Fibroblast of pulmonary artery (primary cell): ENCODE data around the gene PTCHD4.

Experiments
- DNase-seq: peaks from one replicate; pipeline ENCODE4 v3.0.0-alpha.2; 2010; ENCODE audit warnings: low read depth
- H3K4me3 ChIP-seq: replicated peaks from 2 replicates; pipeline ENCODE4 v1.5.1; 2011; ENCODE audit warnings: low read depth, mild to moderate bottlenecking, control low read depth, low read length, moderate library complexity
- TF ChIP-seq, protein P1 (sequence below): IDR thresholded peaks from 2 replicates; pipeline ENCODE4 v1.5.1; 2011; ENCODE audit warnings: mild to moderate bottlenecking, control low read depth, low read length, inconsistent platforms; ENCODE audit errors: missing control alignments

PTCHD4 gene

DNA sequence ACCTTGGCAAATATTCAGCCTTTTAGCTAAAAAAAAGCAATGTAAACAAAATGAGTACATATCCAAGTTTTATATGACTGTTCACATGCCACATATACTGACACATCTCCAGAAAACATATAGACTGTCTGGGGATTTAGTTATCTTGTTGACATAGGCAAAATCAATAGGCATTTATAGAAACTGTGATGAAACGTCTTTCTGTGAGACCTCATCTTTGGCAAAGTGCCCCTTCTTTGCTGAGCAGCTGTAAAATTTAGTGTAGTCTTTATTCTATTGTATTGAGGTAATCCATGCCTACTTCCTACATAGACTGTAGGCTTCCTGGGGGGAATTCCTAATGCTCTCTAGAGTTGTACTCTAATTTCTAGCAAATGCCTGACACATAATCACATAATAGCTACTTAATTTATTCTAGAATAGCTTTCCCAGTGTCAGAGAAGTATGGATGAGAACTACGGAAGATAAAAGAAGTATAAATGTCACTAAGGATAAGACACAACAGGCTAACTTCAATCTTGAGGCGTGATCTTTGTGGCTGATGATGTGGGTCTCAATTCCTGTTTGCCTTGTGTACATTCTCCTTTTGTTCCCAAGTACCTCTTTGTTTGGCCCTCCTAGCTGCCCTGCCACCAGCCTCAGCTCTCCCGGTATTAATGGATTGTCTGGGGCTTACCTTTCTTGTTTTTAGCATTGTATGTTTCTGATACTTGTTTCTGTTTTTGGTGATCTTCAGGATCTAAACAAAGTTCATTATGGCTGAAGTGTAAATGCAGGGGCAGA is 30.6 kb downstream of the PTCHD4 start:
- peak; percentile 34 for DNase-seq
- H3K4me3 ChIP-seq, result no peak overlapping the region
- TF ChIP-seq, protein P1, sequence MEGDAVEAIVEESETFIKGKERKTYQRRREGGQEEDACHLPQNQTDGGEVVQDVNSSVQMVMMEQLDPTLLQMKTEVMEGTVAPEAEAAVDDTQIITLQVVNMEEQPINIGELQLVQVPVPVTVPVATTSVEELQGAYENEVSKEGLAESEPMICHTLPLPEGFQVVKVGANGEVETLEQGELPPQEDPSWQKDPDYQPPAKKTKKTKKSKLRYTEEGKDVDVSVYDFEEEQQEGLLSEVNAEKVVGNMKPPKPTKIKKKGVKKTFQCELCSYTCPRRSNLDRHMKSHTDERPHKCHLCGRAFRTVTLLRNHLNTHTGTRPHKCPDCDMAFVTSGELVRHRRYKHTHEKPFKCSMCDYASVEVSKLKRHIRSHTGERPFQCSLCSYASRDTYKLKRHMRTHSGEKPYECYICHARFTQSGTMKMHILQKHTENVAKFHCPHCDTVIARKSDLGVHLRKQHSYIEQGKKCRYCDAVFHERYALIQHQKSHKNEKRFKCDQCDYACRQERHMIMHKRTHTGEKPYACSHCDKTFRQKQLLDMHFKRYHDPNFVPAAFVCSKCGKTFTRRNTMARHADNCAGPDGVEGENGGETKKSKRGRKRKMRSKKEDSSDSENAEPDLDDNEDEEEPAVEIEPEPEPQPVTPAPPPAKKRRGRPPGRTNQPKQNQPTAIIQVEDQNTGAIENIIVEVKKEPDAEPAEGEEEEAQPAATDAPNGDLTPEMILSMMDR, result no peak

DNA sequence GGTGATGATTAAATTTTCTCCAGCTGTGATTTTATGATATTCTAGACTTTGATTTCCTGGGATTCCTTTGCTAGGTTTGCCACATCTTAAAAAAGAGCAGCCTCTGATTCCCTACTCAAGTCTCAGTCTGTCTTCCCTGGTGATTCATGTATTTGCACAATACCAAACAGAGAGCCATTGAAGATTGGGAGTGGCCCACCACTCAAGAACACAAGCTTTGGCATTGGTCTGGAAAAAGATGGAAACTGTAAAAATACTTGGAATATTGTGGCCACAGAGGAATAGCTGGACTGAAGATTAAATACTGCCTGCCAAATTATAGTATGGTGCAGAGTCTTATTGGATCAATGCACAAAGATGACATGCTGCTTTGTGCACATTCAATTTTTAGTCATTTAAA is 32.9 kb downstream of the PTCHD4 start:
- H3K4me3 ChIP-seq, result no peak overlapping the region
- DNase-seq, result no peak
- TF ChIP-seq, protein P1, result no peak

DNA sequence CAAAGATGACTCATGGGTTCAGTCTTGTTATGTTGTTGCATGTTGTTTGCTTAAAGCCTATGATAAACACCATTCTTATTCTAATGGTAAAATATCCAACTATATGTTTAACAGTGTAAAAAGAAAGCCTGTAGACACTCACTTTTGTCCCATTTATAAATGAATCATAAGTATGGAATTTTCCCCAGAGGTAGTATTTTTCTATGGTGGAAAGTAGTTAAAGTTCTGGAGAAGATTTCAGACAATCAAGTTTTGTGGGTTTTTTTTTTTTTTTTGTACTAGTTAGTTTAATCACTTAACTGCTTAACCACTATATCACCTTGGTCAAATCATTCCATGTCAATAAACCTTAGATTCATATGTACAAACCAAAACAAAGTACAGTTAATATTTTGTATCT is 35.8 kb downstream of the PTCHD4 start:
- TF ChIP-seq, protein P1, result no peak
- H3K4me3 ChIP-seq, result no peak overlapping the region
- DNase-seq, result no peak

DNA sequence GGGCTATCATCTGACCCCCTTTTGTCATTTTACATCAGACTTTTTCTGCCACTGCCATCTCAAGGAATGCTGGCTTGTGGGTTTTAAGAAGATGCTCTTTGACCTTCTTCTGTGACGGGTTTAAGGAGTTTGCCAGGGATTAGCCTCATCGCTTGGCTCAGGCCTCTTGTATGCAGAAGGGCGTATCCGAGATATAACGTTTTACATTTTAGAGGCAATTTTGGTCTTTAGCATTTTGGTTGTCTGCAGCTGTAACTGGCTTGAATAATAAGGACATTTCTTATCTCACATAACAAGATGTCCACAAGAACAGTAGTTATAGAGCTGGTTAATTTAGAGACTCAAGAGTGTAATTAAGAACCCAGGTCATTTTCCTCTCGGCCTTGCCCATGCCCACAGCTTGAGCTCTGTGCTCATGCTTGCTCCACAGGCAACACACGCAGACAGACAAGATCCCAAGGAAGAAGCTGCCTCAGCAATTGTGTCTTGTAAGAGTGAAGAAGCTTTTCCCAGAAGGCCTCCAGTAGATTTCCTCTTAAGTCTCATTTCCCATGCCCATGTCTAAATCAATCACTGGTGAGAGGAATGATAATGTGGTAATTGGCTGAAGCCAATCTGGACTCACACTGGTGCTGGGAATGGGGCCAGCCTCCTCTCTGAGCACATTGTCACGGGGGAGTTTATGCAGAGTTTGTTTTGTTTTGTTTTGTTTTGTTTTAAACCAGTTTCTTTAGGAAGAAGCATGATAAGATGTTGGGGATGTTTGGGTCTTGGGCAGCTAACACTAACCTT is 36.8 kb downstream of the PTCHD4 start:
- H3K4me3 ChIP-seq, result no peak overlapping the region
- DNase-seq, result peak; percentile 29
- TF ChIP-seq, protein P1, result no peak

DNA sequence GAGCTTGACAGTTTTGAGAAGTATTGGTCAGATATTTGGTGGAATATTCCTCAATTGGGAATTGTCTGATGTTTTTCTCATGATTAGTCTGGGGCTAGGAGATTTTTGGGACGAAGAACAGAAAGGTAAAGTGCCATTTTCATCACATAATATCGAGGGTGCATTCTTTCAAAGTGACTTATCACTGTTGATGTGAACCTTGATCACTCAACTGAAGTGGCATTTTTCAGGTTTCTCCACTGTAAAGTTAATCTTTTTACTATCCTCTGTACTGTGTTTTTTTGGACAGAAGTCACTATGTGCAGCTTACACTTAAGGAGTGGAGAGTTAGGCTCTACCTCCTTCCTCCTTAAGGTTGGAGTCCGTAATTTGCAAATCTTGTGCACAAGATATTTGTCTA is 39.2 kb downstream of the PTCHD4 start:
- TF ChIP-seq, protein P1, result no peak
- no peak overlapping the region for H3K4me3 ChIP-seq
- no peak for DNase-seq

DNA sequence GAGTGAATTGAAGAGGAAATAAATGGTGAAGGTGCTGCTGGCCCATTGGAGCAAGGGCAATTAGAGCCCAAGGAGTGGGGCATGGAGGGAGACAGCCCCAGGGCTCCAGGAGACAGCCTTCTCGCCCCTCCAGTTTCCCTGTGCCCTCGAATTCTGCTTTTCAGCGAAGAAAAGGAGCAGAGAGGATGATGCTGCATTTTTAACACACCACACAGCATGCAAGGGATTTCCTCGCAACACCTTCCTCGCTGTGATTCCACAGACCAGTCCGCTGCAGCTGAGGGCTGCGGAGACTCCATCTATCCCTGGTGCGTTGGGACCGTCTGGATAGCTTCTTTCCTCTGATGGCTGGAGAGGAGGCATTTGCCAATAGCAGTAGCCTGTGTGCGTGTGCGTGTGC is 41.7 kb downstream of the PTCHD4 start:
- TF ChIP-seq, protein P1, result no peak
- no peak for DNase-seq
- H3K4me3 ChIP-seq, result no peak overlapping the region
